Liver (tissue), 9 donors: Measurements from ENCODE around the gene CDKN3. TPM values are rescaled to one million over a fixed set of nuclear protein-coding genes. Genes with fewer than 3 reads are reported as not detected.

Experiments used
- DNase-seq: peaks from one replicate; pipeline ENCODE4 v3.0.0-alpha.2; 2017; ENCODE audit warnings: low spot score
- H3K27ac ChIP-seq, 2 donors: one replicate each; pipeline ENCODE4 v1.7.0; 2013; ENCODE audit warnings: inconsistent platforms in 2 of 2, low read length in 2 of 2, control low read depth in 1 of 2, low read depth in 1 of 2, mild to moderate bottlenecking in 1 of 2
- H3K27me3 ChIP-seq, 4 donors: one replicate each; pipeline versions ENCODE4 v1.6.1 to v1.7.0; 2013; ENCODE audit warnings: low read length in 3 of 4, inconsistent platforms in 1 of 4, mild to moderate bottlenecking in 1 of 4, moderate library complexity in 1 of 4; ENCODE audit not compliant: control insufficient read depth in 4 of 4, insufficient read depth in 4 of 4
- H3K36me3 ChIP-seq, 4 donors: one replicate each; pipeline versions ENCODE4 v1.6.1 to v1.7.0; 2013; ENCODE audit warnings: low read length in 3 of 4, mild to moderate bottlenecking in 3 of 4, low read depth in 1 of 4, moderate library complexity in 1 of 4; ENCODE audit not compliant: control insufficient read depth in 4 of 4, insufficient read depth in 3 of 4
- H3K4me1 ChIP-seq, 4 donors: one replicate each; pipeline versions ENCODE4 v1.6.1 to v1.7.0; 2013; ENCODE audit warnings: low read length in 3 of 4, mild to moderate bottlenecking in 3 of 4, moderate library complexity in 1 of 4; ENCODE audit not compliant: control insufficient read depth in 4 of 4, insufficient read depth in 4 of 4
- H3K4me3 ChIP-seq, 3 donors: one replicate each; pipeline versions ENCODE4 v1.6.1 to v1.7.0; 2013; ENCODE audit warnings: low read length in 3 of 3, control low read depth in 1 of 3, low read depth in 1 of 3, mild to moderate bottlenecking in 1 of 3
- H3K9ac ChIP-seq, 2 donors: one replicate each; pipeline ENCODE4 v1.7.0; 2013; ENCODE audit warnings: low read length in 2 of 2, mild to moderate bottlenecking in 2 of 2, moderate library complexity in 2 of 2, control low read depth in 1 of 2, low read depth in 1 of 2
- H3K9me3 ChIP-seq, 4 donors: one replicate each; pipeline versions ENCODE4 v1.6.1 to v1.7.0; 2013; ENCODE audit warnings: low read length in 3 of 4; ENCODE audit not compliant: control insufficient read depth in 4 of 4
- CTCF ChIP-seq: fragments of 150-350 bp; IDR thresholded peaks from 2 replicates; pipeline ENCODE4 v1.5.1; 2017; ENCODE audit warnings: improper control_type of control experiment, low read depth, low read length; ENCODE audit not compliant: missing input control
- FOXA1 ChIP-seq: IDR thresholded peaks from 2 replicates; pipeline ENCODE4 v1.6.1; 2016; ENCODE audit warnings: antibody characterized with exemption
- FOXA2 ChIP-seq: IDR thresholded peaks from 2 replicates; pipeline ENCODE4 v1.6.1; 2016; ENCODE audit warnings: antibody characterized with exemption
- GABPA ChIP-seq, 2 donors: IDR thresholded peaks in 1 of 2; conservative IDR thresholded peaks in 1 of 2; 2 replicates each; pipeline ENCODE4 v1.6.1; 2016; ENCODE audit warnings: antibody characterized with exemption in 2 of 2, mild to moderate bottlenecking in 1 of 2, moderate library complexity in 1 of 2
- HNF4A ChIP-seq, 2 donors: conservative IDR thresholded peaks; 2 replicates each; pipeline ENCODE4 v1.6.1; 2016; ENCODE audit warnings: antibody characterized with exemption in 2 of 2, mild to moderate bottlenecking in 2 of 2
- HNF4G ChIP-seq: IDR thresholded peaks from 2 replicates; pipeline ENCODE4 v1.6.1; 2016; ENCODE audit warnings: antibody characterized with exemption
- JUND ChIP-seq, 2 donors: IDR thresholded peaks; 2 replicates each; pipeline ENCODE4 v1.6.1; 2016; ENCODE audit warnings: antibody characterized with exemption in 2 of 2
- MAX ChIP-seq: IDR thresholded peaks from 2 replicates; pipeline ENCODE4 v1.6.1; 2016; ENCODE audit warnings: antibody characterized with exemption
- NR2F2 ChIP-seq: IDR thresholded peaks from 2 replicates; pipeline ENCODE4 v1.6.1; 2016; ENCODE audit warnings: antibody characterized with exemption
- RAD21 ChIP-seq, 2 donors: IDR thresholded peaks; 2 replicates each; pipeline ENCODE4 v1.6.1; 2016; ENCODE audit warnings: antibody characterized with exemption in 2 of 2, mild to moderate bottlenecking in 2 of 2
- REST ChIP-seq: IDR thresholded peaks from 2 replicates; pipeline ENCODE4 v1.6.1; 2016; ENCODE audit warnings: antibody characterized with exemption, mild to moderate bottlenecking
- RXRA ChIP-seq, 2 donors: IDR thresholded peaks; 2 replicates each; pipeline ENCODE4 v1.6.1; 2017 to 2018; ENCODE audit warnings: antibody characterized with exemption in 2 of 2, mild to moderate bottlenecking in 1 of 2
- SP1 ChIP-seq: IDR thresholded peaks from 2 replicates; pipeline ENCODE4 v1.6.1; 2018; ENCODE audit warnings: antibody characterized with exemption, mild to moderate bottlenecking
- TAF1 ChIP-seq: conservative IDR thresholded peaks from 2 replicates; pipeline ENCODE4 v1.6.1; 2016; ENCODE audit warnings: antibody characterized with exemption, mild to moderate bottlenecking
- YY1 ChIP-seq: IDR thresholded peaks from 2 replicates; pipeline ENCODE4 v1.6.1; 2016; ENCODE audit warnings: antibody characterized with exemption, mild to moderate bottlenecking
- ZBTB33 ChIP-seq: IDR thresholded peaks from 2 replicates; pipeline ENCODE4 v1.6.1; 2016; ENCODE audit warnings: antibody characterized with exemption
- WGBS: extraction: QIAGEN DNeasy Blood & Tissue Kit; methylation state at CpG from one replicate; pipeline ENCODE4 v1.1.7; 2013; 5-methylcytosine and 5-hydroxymethylcytosine counted together
- polyA plus RNA-seq, 2 donors: library from polyadenylated mRNA; stranded (reverse) in 1 of 2; unstranded in 1 of 2; fragments of 200-250 nt in 1 of 2; fragments of >200 nt in 1 of 2; fragmentation: Nextera tagmentation in 1 of 2; extraction: Ambion mirVana in 1 of 2; gene quantifications; one replicate each; pipeline versions ENCODE4 v1.2.1 to v1.2.3, GENCODE V29; 2013 to 2015
- total RNA-seq, 2 donors: library from RNA; depleted of rRNA; stranded (reverse); fragments of >200 nt; gene quantifications; one replicate each; pipeline ENCODE4 v1.2.3, GENCODE V29; 2014
- donor health status: healthy.
- donor health status: healthy.
- donor health status: healthy.
- donor health status: healthy.
- donor health status: healthy.

CDKN3 gene
- total and polyA plus RNA-seq, 4 donors, result 0.50 to 33.9 (median 2.8) TPM

- Histone ChIP-seq H3K36me3 (no peaks in the 10 kb centered on the region), H3K9ac (no peak overlapping the region), H3K4me1 (peaks cover 0 to 8% (median 2%) of the 10 kb centered on the region in 4 donors), H3K4me3 (no peak overlapping the region), H3K27ac (no peak overlapping the region), H3K27me3 (no peaks in the 10 kb centered on the region), H3K9me3 (no peaks in the 10 kb centered on the region)
- WGBS, result 96% methylated on average over 5 of the region's 5 CpGs
- TF ChIP-seq RXRA (IDR thresholded peaks at IDR 0.05), result no peak
- no peak for TF ChIP-seq TAF1
- TF ChIP-seq FOXA2, result no peak
- no peak for TF ChIP-seq RAD21 (IDR thresholded peaks at IDR 0.05)
- TF ChIP-seq CTCF, result no peak
- no peak for TF ChIP-seq JUND (IDR thresholded peaks at IDR 0.05)
- TF ChIP-seq NR2F2, result no peak
- no peak for TF ChIP-seq YY1
- no peak for TF ChIP-seq HNF4A (conservative IDR thresholded peaks at IDR 0.05)
- TF ChIP-seq ZBTB33, result no peak
- no peak for TF ChIP-seq HNF4G
- no peak for DNase-seq
Observed at GRCh38 chr14:54362089-54362504, 34.7 kb upstream of the CDKN3 start.

GRCh38 chr14:54362759-54363437 lies 33.9 kb upstream of the CDKN3 start:
- H3K27ac ChIP-seq, result no peak overlapping the region
- no peak overlapping the region for H3K9ac ChIP-seq
- peaks cover 0 to 8% (median 2%) of the 10 kb centered on the region in 4 donors for H3K4me1 ChIP-seq
- no peak for DNase-seq
- no peaks in the 10 kb centered on the region for H3K9me3 ChIP-seq
- TF ChIP-seq FOXA2, result no peak
- TF ChIP-seq GABPA (IDR thresholded peaks at IDR 0.05 in 1 of 2, conservative IDR thresholded peaks at IDR 0.05 in 1 of 2), result no peak
- no peak overlapping the region for H3K4me3 ChIP-seq
- no peaks in the 10 kb centered on the region for H3K27me3 ChIP-seq
- no peaks in the 10 kb centered on the region for H3K36me3 ChIP-seq
- WGBS, result 69% methylated on average over 5 of the region's 5 CpGs

GRCh38 chr14:54364555-54365415 lies 32.0 kb upstream of the CDKN3 start:
- Histone ChIP-seq H3K36me3 (no peaks in the 10 kb centered on the region), H3K4me3 (no peak overlapping the region), H3K27ac (peak overlapping the region in 1 of 2 donors; percentile 42), H3K9me3 (no peaks in the 10 kb centered on the region), H3K4me1 (peaks cover 0 to 8% (median 2%) of the 10 kb centered on the region in 4 donors), H3K9ac (no peak overlapping the region), H3K27me3 (no peaks in the 10 kb centered on the region)
- WGBS, result 38% methylated on average over 9 of the region's 9 CpGs
- DNase-seq, result no peak
- TF ChIP-seq FOXA1 (no peak), SP1 (peak; percentile 25), CTCF (no peak), HNF4A (conservative IDR thresholded peaks at IDR 0.05) (no peak), JUND (IDR thresholded peaks at IDR 0.05) (peak in 1 of 2 donors; percentile 22), RAD21 (IDR thresholded peaks at IDR 0.05) (no peak), FOXA2 (no peak), MAX (no peak), REST (no peak), RXRA (IDR thresholded peaks at IDR 0.05) (no peak)
